ENCODE results near the gene SHQ1. TPM values are rescaled to one million over a fixed set of nuclear protein-coding genes. Genes with fewer than 3 reads are reported as not detected.

SHQ1 gene
- total and polyA plus RNA-seq, 2 donors (not counting 3 experiments of a cell fraction or from before 2014, with no cell fraction given) = 7.3 to 20.6 TPM

DNA sequence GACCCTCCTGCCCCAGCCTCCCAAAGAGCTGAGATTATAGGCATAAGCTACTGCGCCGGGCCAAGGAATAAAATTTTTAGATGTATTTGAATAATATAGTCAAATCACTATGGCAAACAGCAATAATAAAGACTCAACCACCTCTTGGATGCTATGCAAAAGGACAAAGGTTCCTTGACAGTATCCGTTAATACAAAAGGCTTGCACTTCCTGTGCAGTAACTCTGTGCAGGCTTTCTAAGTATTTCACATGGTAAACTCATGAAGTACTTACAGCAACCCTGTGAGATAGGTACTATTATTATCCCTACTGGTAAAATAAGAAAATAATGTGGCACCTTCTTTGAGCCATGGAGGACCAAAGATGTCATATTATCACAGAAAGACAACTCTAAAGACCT, 86.8 kb downstream of the SHQ1 start:
- Histone ChIP-seq H3K9me3 (replicated peaks; ENCODE audit: control insufficient read depth, insufficient read depth, low read length) (no peaks in the 10 kb centered on the region), H3K9ac (replicated peaks; ENCODE audit: extremely low read depth, insufficient read depth, low read length) (no peak overlapping the region), H2AFZ (ENCODE audit: low read depth, low read length) (no peak overlapping the region), H3K27me3 (ENCODE audit: control insufficient read depth in 2 of 2, insufficient read depth in 2 of 2, low read length in 2 of 2) (no peaks in the 10 kb centered on the region), H3K9me1 (replicated peaks; ENCODE audit: control insufficient read depth, extremely low read depth, insufficient read depth, low read length) (no peaks in the 10 kb centered on the region), H3K27ac (ENCODE audit: insufficient read depth, low read depth, low read length) (no peak overlapping the region), H3K4me2 (ENCODE audit: insufficient read depth, low read length) (no peak overlapping the region), H4K20me1 (replicated peaks; ENCODE audit: control insufficient read depth, extremely low read depth, insufficient read depth, low read length) (no peaks in the 10 kb centered on the region), H3K4me3 (replicated peaks in 1 of 3; ENCODE audit: insufficient read depth in 1 of 3, low read depth in 1 of 3, low read length in 3 of 3) (no peak overlapping the region), H3K79me2 (ENCODE audit: control insufficient read depth, insufficient read depth, low read length) (no peaks in the 10 kb centered on the region), H3K4me1 (ENCODE audit: control insufficient read depth, extremely low read depth, insufficient read depth, low read length) (peaks cover 2% of the 10 kb centered on the region), H3K36me3 (ENCODE audit: control insufficient read depth in 2 of 2, extremely low read depth in 1 of 2, insufficient read depth in 2 of 2, low read length in 2 of 2) (no peaks in the 10 kb centered on the region)
- DNase-seq (ENCODE audit: low read depth, low spot score) = peak; percentile 37
- TF ChIP-seq POLR2A (IDR thresholded peaks at IDR 0.05; ENCODE audit: low read depth, low read length) = no peak
- no peak for TF ChIP-seq MYC (IDR thresholded peaks at IDR 0.05; ENCODE audit: low read depth, low read length)
- no peak for TF ChIP-seq GATA2 (IDR thresholded peaks at IDR 0.05; ENCODE audit: insufficient read depth, insufficient read length, low read depth, low read length)
- TF ChIP-seq, protein P1, sequence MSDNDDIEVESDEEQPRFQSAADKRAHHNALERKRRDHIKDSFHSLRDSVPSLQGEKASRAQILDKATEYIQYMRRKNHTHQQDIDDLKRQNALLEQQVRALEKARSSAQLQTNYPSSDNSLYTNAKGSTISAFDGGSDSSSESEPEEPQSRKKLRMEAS (IDR thresholded peaks at IDR 0.05; ENCODE audit: insufficient read depth, insufficient read length) = no peak
- no peak for TF ChIP-seq EZH2 (IDR thresholded peaks at IDR 0.05; ENCODE audit: borderline replicate concordance, low read depth, low read length, severe bottlenecking)
- no peak for TF ChIP-seq FOS (IDR thresholded peaks at IDR 0.05; ENCODE audit: borderline replicate concordance, insufficient read depth, low read length)
- TF ChIP-seq POLR2AphosphoS5 (IDR thresholded peaks at IDR 0.05; ENCODE audit: insufficient read depth, low read depth, low read length) = no peak
- no peak for TF ChIP-seq JUN (IDR thresholded peaks at IDR 0.05; ENCODE audit: borderline replicate concordance, insufficient read depth, insufficient read length, low read depth)
- TF ChIP-seq CTCF (IDR thresholded peaks at IDR 0.05; ENCODE audit: extremely low read depth in 1 of 2, insufficient read depth in 1 of 2, low read depth in 1 of 2, low read length in 2 of 2) = no peak
- BruUV-seq (replicated peaks) = no TSS peak
- ChIA-PET POLR2A (interaction anchor here (1.0 kb wide), 1 partner anchor 11 kb away, joined by 3 read pairs; no protein-coding TSS in a partner anchor), CTCF (no interaction called here)
- no peak for FAIRE-seq
- dilution Hi-C loops (cut with MboI; ENCODE audit: extremely low pct_ligation_motif_present, low sequenced_read_pairs) = no loop called here
- intact Hi-C loops (cut with micrococcal nuclease) = no loop called here

Data from endothelial cell of umbilical vein (primary cell).